SU-DHL-6 (cell line): ENCODE measurements around the gene SELPLG.

Experiments
- H2AFZ ChIP-seq: fragments of 200-600 bp; sonication (generic); 2 replicates; pipeline ENCODE4 v1.6.1; 2014; ENCODE audit warnings: low read depth, mild to moderate bottlenecking, moderate library complexity, mixed read lengths, antibody characterized with exemption, low read length; ENCODE audit not compliant: severe bottlenecking
- H3F3A ChIP-seq: fragments of 200-600 bp; shearing (Covaris generic); 2 replicates; pipeline ENCODE4 v1.6.0; 2016; ENCODE audit warnings: antibody characterized with exemption, mild to moderate bottlenecking; ENCODE audit not compliant: insufficient read depth
- H3K27ac ChIP-seq: fragments of 200-600 bp; sonication (generic); 2 replicates; pipeline ENCODE4 v1.5.1; 2016; ENCODE audit warnings: low read depth, mild to moderate bottlenecking, low read length, moderate library complexity, mixed read lengths
- H3K27me3 ChIP-seq: fragments of 200-600 bp; sonication (generic), shearing (Covaris generic); 2 replicates; pipeline ENCODE4 v1.6.0; 2014; ENCODE audit warnings: mild to moderate bottlenecking, low read length
- H3K36me3 ChIP-seq: fragments of 200-600 bp; sonication (generic); 2 replicates; pipeline ENCODE4 v1.6.1; 2014; ENCODE audit warnings: mild to moderate bottlenecking, low read length, mixed read lengths
- H3K4me2 ChIP-seq: fragments of 300-600, 200-600 bp; shearing (Covaris generic), sonication (generic); 2 replicates; pipeline ENCODE4 v1.6.0; 2014; ENCODE audit warnings: low read length, low read depth, mild to moderate bottlenecking; ENCODE audit not compliant: poor library complexity, severe bottlenecking
- H3K4me3 ChIP-seq: fragments of 200-600 bp; sonication (generic); 2 replicates; pipeline ENCODE4 v1.5.1; 2014; ENCODE audit warnings: antibody characterized with exemption, low read length, mild to moderate bottlenecking, mixed read lengths; ENCODE audit not compliant: insufficient read depth, poor library complexity, severe bottlenecking
- H3K79me2 ChIP-seq: fragments of 200-600 bp; sonication (generic); 2 replicates; pipeline ENCODE4 v1.6.1; 2014; ENCODE audit warnings: mild to moderate bottlenecking, low read length, moderate library complexity; ENCODE audit not compliant: insufficient read depth
- H3K9ac ChIP-seq: fragments of 200-600 bp; sonication (generic); 2 replicates; pipeline ENCODE4 v1.7.0; 2014; ENCODE audit warnings: mild to moderate bottlenecking, low read length
- H3K9me2 ChIP-seq: fragments of 200-600 bp; sonication (generic); replicated peaks from 2 replicates; pipeline ENCODE4 v1.6.1; 2014; ENCODE audit warnings: low read length; ENCODE audit not compliant: insufficient read depth
- H3K9me3 ChIP-seq: fragments of 200-600 bp; sonication (generic); 2 replicates; pipeline ENCODE4 v1.6.1; 2014; ENCODE audit warnings: low read length, mixed read lengths; ENCODE audit not compliant: insufficient read depth
- H4K20me1 ChIP-seq: fragments of 200-600 bp; sonication (generic); 2 replicates; pipeline ENCODE4 v1.6.1; 2014; ENCODE audit warnings: low read depth, mild to moderate bottlenecking, antibody characterized with exemption, low read length, moderate library complexity, mixed read lengths
- EZH2phosphoT487 ChIP-seq: fragments of 200-600 bp; sonication (generic), shearing (Covaris generic); conservative IDR thresholded peaks from 2 replicates; pipeline ENCODE4 v1.6.1; 2018; ENCODE audit warnings: mild to moderate bottlenecking, antibody characterized with exemption, low read length, moderate library complexity, mixed read lengths
- TF ChIP-seq, protein P1 (sequence below): fragments of 200-600 bp; sonication (generic); IDR thresholded peaks from one replicate; pipeline ENCODE4 v1.5.1; 2017; ENCODE audit warnings: antibody characterized with exemption, mild to moderate bottlenecking, low read length, moderate library complexity; ENCODE audit not compliant: insufficient read depth, poor library complexity, severe bottlenecking

The SELPLG gene

DNA sequence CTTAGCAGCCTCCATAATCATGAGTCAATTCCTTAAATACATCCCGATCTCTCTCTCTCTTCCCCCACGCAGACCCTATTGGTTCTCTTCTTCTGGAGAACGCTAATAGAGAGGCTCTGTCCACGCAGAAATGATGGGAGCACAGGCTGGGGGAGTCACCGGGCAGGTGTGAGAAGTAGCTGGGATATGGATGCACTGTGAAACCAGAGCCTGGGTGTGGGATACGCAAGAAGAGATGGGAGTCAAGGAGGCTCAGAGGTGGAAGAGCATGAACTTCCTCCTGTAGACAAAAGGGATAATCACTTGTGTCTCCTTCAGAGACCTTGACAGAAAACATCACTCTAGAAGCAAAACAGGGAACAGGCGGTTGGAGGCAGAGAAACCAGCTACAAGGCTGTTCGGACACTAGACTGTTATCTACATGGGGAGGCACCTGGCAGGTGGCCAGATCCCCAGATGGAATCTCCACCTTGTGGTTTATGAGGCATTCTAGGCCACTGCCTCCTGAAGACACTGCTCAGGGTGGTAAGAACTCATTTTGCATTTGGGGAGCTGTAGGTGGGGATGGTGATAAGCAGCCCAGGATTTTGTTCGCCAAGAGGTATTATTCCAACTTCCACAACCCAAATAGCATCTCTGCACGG is 7.2 kb upstream of the SELPLG start:
- Histone ChIP-seq H3K9me2 (no peaks in the 10 kb centered on the region), H3K9ac (no peak overlapping the region), H3K36me3 (no peaks in the 10 kb centered on the region), H3K27me3 (no peaks in the 10 kb centered on the region; the same call in 1 of the 2 replicates), H3K9me3 (no peaks in the 10 kb centered on the region), H3K4me3 (no peak overlapping the region), H3K79me2 (no peaks in the 10 kb centered on the region), H3F3A (peaks cover 18% of the 10 kb centered on the region), H3K27ac (no peak overlapping the region), H2AFZ (no peak overlapping the region), H3K4me2 (no peak overlapping the region), H4K20me1 (no peaks in the 10 kb centered on the region)
- TF ChIP-seq, protein P1, sequence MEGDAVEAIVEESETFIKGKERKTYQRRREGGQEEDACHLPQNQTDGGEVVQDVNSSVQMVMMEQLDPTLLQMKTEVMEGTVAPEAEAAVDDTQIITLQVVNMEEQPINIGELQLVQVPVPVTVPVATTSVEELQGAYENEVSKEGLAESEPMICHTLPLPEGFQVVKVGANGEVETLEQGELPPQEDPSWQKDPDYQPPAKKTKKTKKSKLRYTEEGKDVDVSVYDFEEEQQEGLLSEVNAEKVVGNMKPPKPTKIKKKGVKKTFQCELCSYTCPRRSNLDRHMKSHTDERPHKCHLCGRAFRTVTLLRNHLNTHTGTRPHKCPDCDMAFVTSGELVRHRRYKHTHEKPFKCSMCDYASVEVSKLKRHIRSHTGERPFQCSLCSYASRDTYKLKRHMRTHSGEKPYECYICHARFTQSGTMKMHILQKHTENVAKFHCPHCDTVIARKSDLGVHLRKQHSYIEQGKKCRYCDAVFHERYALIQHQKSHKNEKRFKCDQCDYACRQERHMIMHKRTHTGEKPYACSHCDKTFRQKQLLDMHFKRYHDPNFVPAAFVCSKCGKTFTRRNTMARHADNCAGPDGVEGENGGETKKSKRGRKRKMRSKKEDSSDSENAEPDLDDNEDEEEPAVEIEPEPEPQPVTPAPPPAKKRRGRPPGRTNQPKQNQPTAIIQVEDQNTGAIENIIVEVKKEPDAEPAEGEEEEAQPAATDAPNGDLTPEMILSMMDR = no peak
- TF ChIP-seq EZH2phosphoT487 = no peak

GRCh38 chr12:108638997-108639822 is 5.5 kb upstream of the SELPLG start:
- Histone ChIP-seq H3K79me2 (no peaks in the 10 kb centered on the region), H3K36me3 (no peaks in the 10 kb centered on the region), H3K27me3 (no peaks in the 10 kb centered on the region; the same call in 1 of the 2 replicates), H3K27ac (no peak overlapping the region), H3K9me3 (no peaks in the 10 kb centered on the region), H3F3A (peaks cover 35% of the 10 kb centered on the region), H3K4me3 (no peak overlapping the region), H3K4me2 (no peak overlapping the region), H3K9me2 (no peaks in the 10 kb centered on the region), H2AFZ (no peak overlapping the region), H3K9ac (no peak overlapping the region), H4K20me1 (no peaks in the 10 kb centered on the region)
- no peak for TF ChIP-seq EZH2phosphoT487
- TF ChIP-seq, protein P1 = no peak

DNA sequence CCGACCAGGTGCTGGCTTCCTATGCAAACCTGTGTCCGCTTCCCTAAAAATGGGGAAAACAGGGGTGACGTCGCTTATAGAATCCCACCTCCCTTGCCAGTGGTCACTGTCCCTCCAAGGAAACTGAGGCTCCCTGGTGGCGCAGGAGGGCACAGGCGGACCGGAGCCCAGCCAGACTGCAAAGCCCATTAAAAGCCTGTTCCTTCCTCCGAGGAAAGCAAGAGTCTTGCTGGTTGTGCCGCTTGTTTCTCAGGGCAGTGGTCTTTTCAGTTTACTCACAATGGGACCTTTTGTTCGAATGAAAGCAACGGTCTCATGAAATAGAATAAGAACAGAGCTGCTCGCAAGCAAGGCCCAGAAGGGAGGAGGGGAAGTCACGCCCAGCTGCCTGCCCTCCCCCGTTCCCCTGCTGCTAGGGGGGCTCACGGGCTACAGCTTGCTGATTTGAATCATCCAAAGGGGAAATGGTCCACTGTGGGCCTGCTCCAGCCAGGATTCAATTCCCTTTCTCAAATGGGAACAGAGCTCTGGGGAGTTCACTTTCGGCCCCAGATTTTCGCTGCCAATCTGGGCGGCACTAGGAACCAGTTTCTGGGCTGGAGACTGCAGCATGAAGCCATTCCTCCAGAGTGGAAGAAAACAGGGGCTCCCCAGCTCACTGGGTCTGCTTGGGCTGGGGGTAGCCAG is 4.6 kb upstream of the SELPLG start:
- Histone ChIP-seq H3K4me2 (peak overlapping the region; percentile 39), H4K20me1 (no peaks in the 10 kb centered on the region), H2AFZ (no peak overlapping the region), H3K36me3 (no peaks in the 10 kb centered on the region), H3K9ac (no peak overlapping the region), H3K27ac (no peak overlapping the region), H3K27me3 (no peaks in the 10 kb centered on the region; the same call in 1 of the 2 replicates), H3K9me3 (no peaks in the 10 kb centered on the region), H3F3A (peaks cover 44% of the 10 kb centered on the region), H3K4me3 (no peak overlapping the region), H3K79me2 (no peaks in the 10 kb centered on the region), H3K9me2 (no peaks in the 10 kb centered on the region)
- TF ChIP-seq, protein P1 = no peak
- TF ChIP-seq EZH2phosphoT487 = no peak
